ENCODE results near the gene LIN54.

The LIN54 gene

GRCh38 chr4:82889287-82889686 lies 121.3 kb downstream of the LIN54 start:
- DNase-seq, result no peak

GRCh38 chr4:82886147-82886942 lies 124.3 kb downstream of the LIN54 start:
- no peak for DNase-seq

- no peak for DNase-seq
These were observed 125.2 kb downstream of the LIN54 start for GRCh38 chr4:82885410-82885809.

All from right hindlimb (tissue), 1 donor.